HS-27A (cell line): ENCODE measurements around the gene SAG.
"Not testable (repeated sequence)": the region's sequence is repeated elsewhere in the genome, so short reads cannot be mapped to it uniquely, and the experiment has no call there.

Experiments
- DNase-seq: peaks from one replicate; pipeline ENCODE4 v3.0.0-alpha.2; 2012; ENCODE audit warnings: low read depth, missing footprints

SAG gene

GRCh38 chr2:233355916-233356315 lies 48.3 kb downstream of the SAG start:
- no peak for DNase-seq

- no peak for DNase-seq
These were observed 49.1 kb downstream of the SAG start for GRCh38 chr2:233356546-233357308.

DNA sequence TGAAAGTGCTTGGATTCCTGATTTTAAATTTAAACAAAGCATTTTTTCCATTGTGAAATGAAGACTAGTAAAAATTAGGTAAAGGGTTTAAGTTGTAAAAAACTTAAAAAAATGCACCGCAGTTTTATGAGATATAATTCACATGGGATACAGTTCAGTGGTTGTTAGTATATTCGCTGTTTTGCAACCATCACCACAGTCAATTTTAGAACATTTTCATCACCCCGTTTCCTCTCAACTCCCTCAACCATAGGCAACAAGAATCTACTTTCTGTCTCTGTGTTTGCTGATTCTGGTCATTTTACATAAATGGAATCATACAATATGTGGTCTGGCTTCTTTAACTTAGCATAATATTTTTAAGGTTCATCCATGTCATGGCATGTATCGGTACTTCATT lies 50.7 kb downstream of the SAG start:
- DNase-seq = no peak

DNA sequence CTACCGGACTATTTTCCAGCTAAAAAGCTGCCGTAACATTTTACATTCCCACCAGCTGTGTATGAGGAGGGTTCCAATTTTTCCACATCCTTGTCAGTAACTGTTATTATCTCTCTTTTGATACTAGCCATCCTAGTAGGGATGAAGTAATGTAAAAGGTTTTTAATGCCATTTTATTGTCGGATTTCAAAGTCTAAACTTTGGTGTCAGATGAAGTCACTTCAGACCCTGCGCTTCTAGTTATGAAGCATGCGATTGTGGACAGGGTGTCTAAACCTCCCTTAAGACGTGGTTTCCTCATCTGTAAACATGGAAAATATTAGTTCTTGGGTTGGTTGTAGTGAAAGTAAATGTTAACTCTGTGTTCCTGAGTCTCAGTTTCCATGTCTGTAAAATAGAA lies 51.3 kb downstream of the SAG start:
- no peak for DNase-seq

GRCh38 chr2:233359823-233360222 lies 52.2 kb downstream of the SAG start:
- DNase-seq = no peak

DNA sequence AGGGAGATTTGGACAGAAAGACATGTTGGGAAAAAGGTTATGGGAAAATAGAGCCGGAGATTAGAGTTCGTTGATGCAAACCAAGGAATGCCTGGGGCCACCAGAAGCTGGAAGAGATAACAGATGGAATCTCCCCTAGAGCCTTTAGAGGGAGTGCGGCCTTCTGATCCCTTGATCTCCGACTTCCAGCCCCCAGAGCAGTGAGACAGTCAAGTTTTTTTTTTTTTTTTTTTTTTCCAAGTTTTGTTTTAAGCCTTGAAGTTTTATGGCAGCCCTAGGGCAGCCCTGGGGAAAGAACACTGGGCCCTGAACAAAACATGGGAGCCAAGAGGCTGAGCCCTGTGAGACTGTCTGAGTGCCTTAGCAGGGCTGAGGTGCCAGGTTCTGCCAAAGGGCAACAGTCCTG lies 53.2 kb downstream of the SAG start:
- DNase-seq = no peak

DNA sequence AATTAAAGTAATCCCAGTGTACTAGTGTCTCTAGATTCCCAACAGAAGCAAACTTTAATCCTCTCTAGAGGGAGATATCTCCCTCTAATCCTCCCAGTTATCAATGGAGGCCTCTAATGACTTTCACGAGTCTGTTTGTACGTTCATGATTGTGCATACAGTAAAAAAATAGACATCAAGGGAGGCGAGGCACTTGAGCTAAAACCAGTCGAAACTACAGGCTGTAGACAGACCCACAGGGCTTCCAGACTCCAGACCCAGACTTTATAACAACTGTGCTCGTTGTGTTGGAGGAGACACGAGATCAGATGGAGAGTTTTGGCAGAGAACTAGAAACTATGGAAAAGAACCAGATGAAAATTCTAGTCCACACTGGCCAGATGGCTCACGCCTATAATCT lies 53.7 kb downstream of the SAG start:
- DNase-seq = no peak

DNA sequence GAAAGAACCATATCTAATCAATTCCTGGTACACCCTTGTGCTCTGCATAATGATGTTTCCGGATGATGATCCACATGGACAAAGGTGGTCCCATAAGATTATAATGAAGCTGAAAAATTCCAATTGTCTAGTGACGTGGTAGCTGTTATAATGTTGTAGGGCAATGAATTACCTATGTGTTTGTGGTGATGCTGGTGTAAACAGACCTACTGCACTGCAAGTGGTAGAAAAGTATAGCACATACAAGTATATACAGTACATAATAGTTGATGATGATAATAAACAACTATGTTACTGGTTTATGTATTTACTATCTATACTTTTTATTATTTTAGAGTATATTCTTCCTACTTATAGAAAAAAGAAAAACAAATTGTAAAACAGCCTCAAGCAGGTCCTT lies 55.1 kb downstream of the SAG start:
- no peak for DNase-seq

DNA sequence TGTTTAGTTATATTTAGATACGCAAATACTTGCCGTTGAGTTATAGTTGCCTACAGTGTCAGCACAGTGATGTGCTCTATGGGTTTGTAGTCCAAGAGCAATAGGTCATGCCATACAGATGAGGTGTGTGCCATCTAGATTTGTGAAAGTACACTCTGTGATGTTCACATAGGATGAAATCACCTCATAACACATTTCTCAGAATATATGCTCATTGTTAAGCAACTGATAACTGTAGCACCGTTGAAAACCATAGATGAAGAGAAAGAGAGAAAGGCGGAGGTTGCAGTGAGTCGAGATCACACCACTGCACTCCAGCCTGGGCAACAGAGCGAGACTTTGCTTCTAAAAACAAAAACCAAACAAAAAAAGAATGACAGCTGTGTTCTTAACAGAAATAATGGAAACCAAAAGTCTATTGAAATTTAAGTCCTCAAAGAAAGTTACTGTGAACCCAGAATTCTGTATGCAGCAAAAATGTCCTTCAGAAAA lies 56.2 kb downstream of the SAG start:
- DNase-seq = no peak

DNA sequence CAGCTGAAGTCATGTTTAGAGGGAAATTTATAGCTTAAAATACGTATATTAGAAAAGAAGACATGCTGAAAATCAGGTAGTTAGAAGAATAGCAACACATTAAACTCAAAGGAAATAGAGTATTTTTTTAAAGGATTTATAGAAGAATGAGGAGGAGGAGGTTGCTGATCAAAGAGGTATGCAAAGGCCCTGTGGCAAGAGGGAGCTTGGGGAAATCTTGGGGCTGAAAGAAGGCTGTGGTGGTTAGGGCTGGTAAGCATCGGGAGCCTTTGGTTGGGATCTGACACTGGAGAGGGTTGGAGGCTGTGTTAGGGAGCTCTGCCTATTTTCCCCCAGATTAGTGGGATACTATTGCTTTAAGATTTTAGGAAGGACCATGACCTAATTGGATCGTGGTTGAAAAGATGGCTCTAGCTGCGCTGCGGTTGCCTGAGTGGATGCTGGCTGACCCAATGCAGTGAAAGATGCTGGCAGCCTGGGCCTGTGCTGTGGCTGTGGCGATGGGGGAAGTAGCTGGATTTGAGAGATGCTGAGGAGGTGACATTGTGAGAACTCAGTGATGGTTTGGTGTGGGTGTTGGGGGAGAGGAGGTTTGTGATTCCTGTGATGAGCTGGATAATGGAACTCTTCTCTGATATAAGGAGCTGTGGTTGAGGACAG lies 58.4 kb downstream of the SAG start:
- DNase-seq = no peak

DNA sequence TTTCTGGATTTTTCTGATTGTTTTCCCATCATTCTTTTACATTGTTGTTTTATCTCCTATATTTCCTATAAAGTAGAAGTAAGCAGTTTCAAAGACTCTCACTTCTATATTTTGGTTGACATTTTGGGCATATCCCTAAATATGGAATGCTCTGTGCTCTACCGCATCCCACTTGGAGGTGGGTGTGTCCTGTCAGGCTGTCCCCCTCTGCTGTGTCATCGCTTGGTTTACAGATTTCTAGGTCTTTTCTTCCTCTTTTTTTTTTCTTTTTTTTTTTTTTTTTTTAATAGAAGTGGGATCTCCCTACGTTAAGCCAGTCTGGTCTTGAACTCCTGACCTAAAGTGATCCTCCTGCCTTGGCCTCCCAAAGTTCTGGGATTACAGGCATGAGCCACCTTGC lies 60.0 kb downstream of the SAG start:
- DNase-seq = no peak

DNA sequence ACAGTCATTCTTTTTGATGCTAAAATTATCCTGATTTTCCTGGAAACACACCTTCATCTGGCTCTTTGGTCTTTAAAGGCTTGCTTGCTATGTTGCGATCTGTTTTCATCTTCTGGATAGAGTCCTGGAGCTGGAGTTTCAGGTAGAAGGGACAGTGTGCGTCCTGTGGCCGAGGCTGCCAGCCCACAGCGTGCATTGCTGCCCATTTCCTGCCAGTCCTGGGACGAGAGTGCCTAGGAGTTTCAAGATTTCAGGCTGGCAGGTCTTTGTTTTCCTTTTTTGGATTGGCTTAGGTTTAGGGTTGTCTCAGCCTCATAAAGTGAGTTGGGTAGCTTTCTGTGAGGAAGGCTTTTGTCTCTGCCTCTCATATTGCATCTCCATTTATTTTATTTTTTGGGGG lies 61.1 kb downstream of the SAG start:
- DNase-seq = no peak

- DNase-seq = no peak
These were observed 61.8 kb downstream of the SAG start for GRCh38 chr2:233369462-233369861.

- no peak for DNase-seq
These were observed 62.5 kb downstream of the SAG start for GRCh38 chr2:233369897-233370685.

DNA sequence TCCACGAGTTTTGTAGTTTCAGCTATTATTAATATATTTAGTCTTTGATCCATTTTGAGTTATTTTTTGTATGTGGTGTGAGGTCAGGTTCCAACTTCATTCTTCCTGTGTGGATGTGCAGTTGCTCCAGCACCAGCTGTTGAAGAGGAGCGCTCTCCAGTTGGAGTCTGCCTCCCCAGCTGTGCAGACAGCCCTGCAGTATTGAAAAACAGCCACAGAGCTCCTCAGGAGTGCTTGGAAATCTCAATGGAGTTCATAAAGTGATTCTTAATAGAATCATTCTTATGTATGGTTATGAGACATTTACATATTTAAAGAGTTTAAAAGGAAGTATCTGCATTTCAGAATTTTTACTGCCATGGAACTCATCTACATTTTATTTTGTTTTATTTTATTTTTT lies 64.0 kb downstream of the SAG start:
- no peak for DNase-seq

DNA sequence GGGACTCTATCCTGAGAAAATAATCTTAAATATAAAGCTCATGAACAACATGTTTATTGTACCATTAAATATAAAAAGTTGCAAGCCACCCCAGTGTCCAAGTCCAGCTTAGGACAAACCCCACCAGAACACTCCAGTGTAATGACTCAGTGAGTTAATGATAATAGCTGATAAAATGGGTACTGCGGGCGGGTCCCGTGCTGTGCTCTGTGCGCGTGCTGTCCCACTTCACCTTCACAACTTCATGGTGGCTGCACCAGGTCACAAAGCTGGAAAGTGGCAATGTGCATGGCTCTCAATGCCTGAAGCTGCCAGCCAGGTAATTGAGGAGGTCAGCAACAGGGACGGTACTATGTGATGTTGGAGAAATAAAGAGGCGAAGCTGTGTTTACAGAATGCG lies 65.2 kb downstream of the SAG start:
- no peak for DNase-seq

- DNase-seq = no peak
These were observed 65.7 kb downstream of the SAG start for GRCh38 chr2:233373316-233373715.

- DNase-seq = not testable (repeated sequence)
These were observed 67.2 kb downstream of the SAG start for GRCh38 chr2:233374776-233375175.

DNA sequence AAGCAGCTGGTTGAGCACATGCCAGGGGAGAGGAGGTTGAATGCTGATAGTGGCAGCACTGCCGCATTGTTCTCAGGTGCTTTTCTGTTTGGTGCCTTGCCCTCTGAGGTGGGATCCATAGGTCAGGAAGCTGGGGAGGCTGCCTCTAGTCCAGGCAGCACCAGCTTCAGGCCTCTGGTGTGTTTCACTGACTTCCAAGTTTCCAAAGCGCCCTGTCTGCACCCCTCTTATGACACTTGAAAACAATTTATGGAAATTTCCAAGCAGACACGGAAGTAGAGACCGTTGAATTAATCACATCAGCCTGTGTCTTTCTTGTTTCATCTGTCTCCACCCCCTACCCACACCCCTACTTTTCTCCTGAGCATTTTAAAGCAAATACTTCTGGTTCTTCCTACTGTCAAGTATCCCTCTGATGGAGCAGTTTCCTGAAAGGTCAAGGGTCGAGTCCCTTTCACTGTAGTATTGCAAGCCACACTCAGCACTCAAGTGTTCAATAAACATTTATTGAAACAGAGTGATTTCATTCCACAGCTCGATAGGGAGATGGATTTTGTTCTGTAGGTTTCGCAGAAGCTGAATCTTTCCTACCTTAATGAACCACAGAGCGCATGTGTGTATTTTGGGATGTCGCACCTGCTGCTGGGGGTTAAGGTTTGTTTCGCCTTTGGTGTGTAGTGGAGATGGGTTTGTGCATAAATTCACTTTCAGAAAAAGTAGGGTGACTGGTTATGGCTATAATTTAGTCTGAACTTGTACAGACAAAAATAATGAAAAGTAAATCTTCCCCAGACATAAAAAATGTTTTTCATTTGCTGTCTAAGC lies 68.1 kb downstream of the SAG start:
- no peak for DNase-seq

GRCh38 chr2:233379034-233379433 lies 71.4 kb downstream of the SAG start:
- DNase-seq = no peak

GRCh38 chr2:233379441-233379840 lies 71.8 kb downstream of the SAG start:
- DNase-seq = no peak
